MM.1S (cell line): ENCODE results near the gene AFAP1.

Experiments
- DNase-seq: peaks from one replicate; pipeline ENCODE4 v3.0.0-alpha.2; 2015
- H2AFZ ChIP-seq: fragments of 300-600 bp; sonication (generic); 2 replicates; pipeline ENCODE4 v1.6.0; 2016; ENCODE audit warnings: antibody characterized with exemption, low read length
- H3F3A ChIP-seq: fragments of 300-600 bp; sonication (generic); 2 replicates; pipeline ENCODE4 v1.6.1; 2016; ENCODE audit warnings: mild to moderate bottlenecking, antibody characterized with exemption, low read length, moderate library complexity, mixed read lengths; ENCODE audit not compliant: insufficient read depth
- H3K27ac ChIP-seq: fragments of 300-600 bp; sonication (generic); 2 replicates; pipeline ENCODE4 v1.5.1; 2016; ENCODE audit warnings: mild to moderate bottlenecking, low read length
- H3K27me3 ChIP-seq: fragments of 300-600 bp; sonication (generic); replicated peaks from 2 replicates; pipeline ENCODE4 v1.6.0; 2016; ENCODE audit warnings: low read length; ENCODE audit not compliant: insufficient read depth
- H3K36me3 ChIP-seq: fragments of 300-600 bp; sonication (generic); replicated peaks from 2 replicates; pipeline ENCODE4 v1.6.1; 2016; ENCODE audit warnings: mild to moderate bottlenecking, low read length, mixed read lengths; ENCODE audit not compliant: insufficient read depth
- H3K4me1 ChIP-seq: fragments of 300-600 bp; sonication (generic); 2 replicates; pipeline ENCODE4 v1.6.1; 2016; ENCODE audit warnings: low read length, mixed read lengths
- H3K4me2 ChIP-seq: fragments of 300-600 bp; sonication (generic); 2 replicates; pipeline ENCODE4 v1.6.0; 2016; ENCODE audit warnings: low read depth, low read length
- H3K4me3 ChIP-seq: fragments of 300-600 bp; sonication (generic); 2 replicates; pipeline ENCODE4 v1.5.1; 2016; ENCODE audit warnings: low read length, mixed read lengths
- H3K79me2 ChIP-seq: fragments of 300-600 bp; sonication (generic); 2 replicates; pipeline ENCODE4 v1.6.1; 2016; ENCODE audit warnings: mixed run types, low read length, mixed read lengths
- H3K9ac ChIP-seq: fragments of 300-600 bp; sonication (generic); 2 replicates; pipeline ENCODE4 v1.6.1; 2016; ENCODE audit warnings: low read length, mixed read lengths
- H3K9me2 ChIP-seq: fragments of 300-600 bp; sonication (generic); replicated peaks from 2 replicates; pipeline ENCODE4 v1.6.1; 2016; ENCODE audit warnings: mild to moderate bottlenecking, low read length, mixed read lengths; ENCODE audit not compliant: insufficient read depth
- H3K9me3 ChIP-seq: fragments of 300-600 bp; sonication (generic); replicated peaks from 2 replicates; pipeline ENCODE4 v1.6.1; 2016; ENCODE audit warnings: mild to moderate bottlenecking, low read length, mixed read lengths; ENCODE audit not compliant: insufficient read depth
- H4K20me1 ChIP-seq: fragments of 300-600 bp; sonication (generic); 2 replicates; pipeline ENCODE4 v1.6.1; 2016; ENCODE audit warnings: mild to moderate bottlenecking, low read length, moderate library complexity, mixed read lengths; ENCODE audit not compliant: insufficient read depth
- CTCF ChIP-seq: fragments of 300-600 bp; sonication (generic); IDR thresholded peaks from 2 replicates; pipeline ENCODE4 v1.5.1; 2016; ENCODE audit warnings: antibody characterized with exemption, low read length, mixed read lengths
- EZH2 ChIP-seq: fragments of 300-600 bp; sonication (generic); optimal IDR thresholded peaks from 2 replicates; pipeline ENCODE3; 2017; ENCODE audit warnings: low read depth, mild to moderate bottlenecking, antibody characterized with exemption, low read length, mixed read lengths
- EZH2phosphoT487 ChIP-seq: fragments of 300-600 bp; sonication (generic); IDR thresholded peaks from 2 replicates; pipeline ENCODE4 v1.6.1; 2018; ENCODE audit warnings: antibody characterized with exemption, low read length

Gene AFAP1

GRCh38 chr4:7737752-7738457 lies 201.8 kb downstream of the AFAP1 start:
- Histone ChIP-seq H3K9me3 (no peaks in the 10 kb centered on the region), H2AFZ (no peak overlapping the region), H3K4me3 (no peak overlapping the region), H3K79me2 (no peaks in the 10 kb centered on the region), H3F3A (no peaks in the 10 kb centered on the region), H4K20me1 (no peaks in the 10 kb centered on the region), H3K27ac (no peak overlapping the region), H3K4me2 (no peak overlapping the region), H3K9ac (no peak overlapping the region), H3K9me2 (no peaks in the 10 kb centered on the region), H3K4me1 (no peaks in the 10 kb centered on the region), H3K27me3 (peaks cover 96% of the 10 kb centered on the region), H3K36me3 (no peaks in the 10 kb centered on the region)
- no peak for DNase-seq
- TF ChIP-seq EZH2 (no peak), CTCF (no peak)

- Histone ChIP-seq H3K9me2 (no peaks in the 10 kb centered on the region), H2AFZ (no peak overlapping the region), H3K9me3 (no peaks in the 10 kb centered on the region), H3K27ac (no peak overlapping the region), H3K79me2 (no peaks in the 10 kb centered on the region), H3K9ac (no peak overlapping the region), H3F3A (no peaks in the 10 kb centered on the region), H3K4me2 (no peak overlapping the region), H3K4me3 (no peak overlapping the region), H3K27me3 (peaks cover 97% of the 10 kb centered on the region), H3K4me1 (no peaks in the 10 kb centered on the region), H4K20me1 (no peaks in the 10 kb centered on the region), H3K36me3 (no peaks in the 10 kb centered on the region)
- TF ChIP-seq EZH2phosphoT487 (no peak), EZH2 (no peak), CTCF (no peak)
- DNase-seq, result no peak
Observed at GRCh38 chr4:7737268-7737645, 202.4 kb downstream of the AFAP1 start.

GRCh38 chr4:7736436-7737267 lies 203.0 kb downstream of the AFAP1 start:
- Histone ChIP-seq H3K9ac (no peak overlapping the region), H3K4me2 (no peak overlapping the region), H4K20me1 (no peaks in the 10 kb centered on the region), H3F3A (no peaks in the 10 kb centered on the region), H3K27ac (no peak overlapping the region), H3K36me3 (no peaks in the 10 kb centered on the region), H3K9me3 (no peaks in the 10 kb centered on the region), H3K27me3 (peaks cover 98% of the 10 kb centered on the region), H3K9me2 (no peaks in the 10 kb centered on the region), H3K4me1 (no peaks in the 10 kb centered on the region), H2AFZ (no peak overlapping the region), H3K4me3 (no peak overlapping the region), H3K79me2 (no peaks in the 10 kb centered on the region)
- TF ChIP-seq CTCF (no peak), EZH2 (no peak), EZH2phosphoT487 (no peak)
- DNase-seq, result no peak
